Gastroesophageal sphincter (tissue), 3 donors: Measurements from ENCODE around the gene MYRIP.

Experiments
- CTCF ChIP-seq, 4 experiments: fragments of 200-600 bp in 2 of 4; fragments of 450-650 bp in 2 of 4; sonication (generic) in 1 of 4; IDR thresholded peaks; one replicate each; pipeline ENCODE4 v1.5.1; 2017 to 2019; ENCODE audit warnings: antibody characterized with exemption in 4 of 4, mild to moderate bottlenecking in 2 of 4, moderate library complexity in 2 of 4
- POLR2A ChIP-seq, 2 donors: fragments of 450-650 bp; IDR thresholded peaks; one replicate each; pipeline ENCODE4 v1.6.1; 2017; ENCODE audit warnings: antibody characterized with exemption in 2 of 2, mild to moderate bottlenecking in 2 of 2, moderate library complexity in 1 of 2
- POLR2AphosphoS5 ChIP-seq: sonication (generic); formaldehyde crosslinking; IDR thresholded peaks from one replicate; pipeline ENCODE4 v1.6.1; 2017; ENCODE audit warnings: antibody characterized with exemption

GRCh38 chr3:39970982-39971381, 161.6 kb downstream of the MYRIP start:
- no peak for TF ChIP-seq CTCF (IDR thresholded peaks at IDR 0.05)
- TF ChIP-seq POLR2A (IDR thresholded peaks at IDR 0.05), result no peak
- TF ChIP-seq POLR2AphosphoS5, result no peak
